ENCODE results near the gene STK17A. TPM values are rescaled to one million over a fixed set of nuclear protein-coding genes. Genes with fewer than 3 reads are reported as not detected.

STK17A gene
- total RNA-seq, 2 experiments from 2014 or later, result 74.4 to 74.8 TPM

DNA sequence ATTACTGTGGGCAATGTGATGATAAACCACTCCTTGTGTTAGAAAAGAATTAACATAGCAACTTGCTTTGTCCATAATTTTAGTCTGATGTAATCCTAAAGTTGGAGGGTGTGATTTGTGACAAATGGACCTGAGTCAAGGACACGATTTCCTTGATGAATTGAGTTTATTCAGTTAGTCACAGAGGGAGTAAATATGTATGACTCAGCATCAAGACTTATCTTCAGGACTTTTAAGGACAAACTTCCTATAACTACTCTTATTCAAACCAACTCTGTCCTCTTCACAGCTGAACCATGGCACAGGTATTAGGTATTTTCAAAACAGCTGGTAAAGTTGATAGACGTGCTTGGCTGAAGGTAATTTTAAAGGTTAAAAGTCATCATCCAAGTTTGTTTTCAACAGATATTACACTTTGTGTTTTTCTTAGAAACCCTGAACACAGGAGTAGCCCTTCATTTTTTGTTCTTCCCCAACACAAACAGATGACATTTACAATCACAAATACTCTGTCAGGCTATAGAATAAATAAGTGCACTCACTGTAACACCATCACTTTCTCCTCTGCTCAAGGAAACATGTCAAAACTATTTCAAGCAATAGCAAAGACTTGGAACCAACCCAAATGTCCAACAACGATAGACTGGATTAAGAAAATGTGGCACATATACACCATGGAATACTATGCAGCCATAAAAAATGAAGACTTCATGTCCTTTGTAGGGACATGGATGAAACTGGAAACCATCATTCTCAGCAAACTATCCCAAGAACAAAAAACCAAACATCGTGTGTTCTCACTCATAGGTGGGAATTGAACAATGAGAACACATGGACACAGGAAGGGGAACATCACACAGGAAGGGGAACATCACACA, 91.9 kb downstream of the STK17A start:
- CTCF ChIA-PET, result interaction anchor here (1.3 to 1.6 kb wide), 2 partner anchors 25 to 92 kb away, joined by 5 to 9 read pairs; partner anchors contain the start of gene STK17A
- no peak overlapping the region for H3K27ac Mint-ChIP-seq
- H3K4me1 Mint-ChIP-seq, result peaks cover 57% of the 10 kb centered on the region
- peaks cover 56% of the 10 kb centered on the region for H3K36me3 Mint-ChIP-seq (ENCODE audit: low read depth)
- no peaks in the 10 kb centered on the region for H3K27me3 Mint-ChIP-seq
- DNase-seq, result no peak
- POLR2A ChIA-PET, result no interaction called here
- H3K4me3 Mint-ChIP-seq, result no peak overlapping the region
- H3K9me3 Mint-ChIP-seq, result peaks cover 38% of the 10 kb centered on the region

Other genes starting within 250 kb of the STK17A start
- 10 to 100 TPM; 44.8 to 47.1 TPM for gene COA1, start 146.4 kb downstream of the STK17A start, total RNA-seq
- gene BLVRA, start 175.6 kb downstream of the STK17A start, total RNA-seq, result 10 to 100 TPM; 22.0 to 29.4 TPM

All from activated CD4-positive, alpha-beta T cell treated with anti-CD3 and anti-CD28 coated beads, Interleukin-2, amount 10 ng/mL, durations not matched to agents 7 days and 5 days (primary cell).